GM12891 (cell line): ENCODE data around the gene CDX2.

Source experiments
- DNase-seq: peaks from one replicate; pipeline ENCODE4 v3.0.0; 2011; ENCODE audit warnings: low spot score; ENCODE audit not compliant: insufficient read length
- FAIRE-seq: peaks from 2 replicates; lab custom pipeline; 2011; peaks lifted over from hg19 to GRCh38; lab: Jason Lieb, UNC
- PAX5 ChIP-seq: IDR thresholded peaks from 2 replicates; pipeline ENCODE4 v1.6.1; 2011; ENCODE audit warnings: low read length, moderate library complexity, mild to moderate bottlenecking; ENCODE audit not compliant: insufficient read depth, severe bottlenecking
- POLR2A ChIP-seq: IDR thresholded peaks from 2 replicates; pipeline ENCODE4 v1.6.1; 2011; ENCODE audit warnings: low read depth, low read length, control low read depth
- POLR2AphosphoS5 ChIP-seq: IDR thresholded peaks from 2 replicates; pipeline ENCODE4 v1.6.1; 2011; ENCODE audit warnings: low read depth, low read length, control low read depth
- POU2F2 ChIP-seq: IDR thresholded peaks from 2 replicates; pipeline ENCODE4 v1.6.1; 2011; ENCODE audit warnings: low read depth, mild to moderate bottlenecking, control low read depth, low read length, moderate library complexity
- SPI1 ChIP-seq: IDR thresholded peaks from 2 replicates; pipeline ENCODE4 v1.6.1; 2011; ENCODE audit warnings: low read depth, low read length, control low read depth
- TAF1 ChIP-seq: IDR thresholded peaks from 2 replicates; pipeline ENCODE4 v1.6.1; 2011; ENCODE audit warnings: low read depth, low read length, control low read depth

The CDX2 gene

DNA sequence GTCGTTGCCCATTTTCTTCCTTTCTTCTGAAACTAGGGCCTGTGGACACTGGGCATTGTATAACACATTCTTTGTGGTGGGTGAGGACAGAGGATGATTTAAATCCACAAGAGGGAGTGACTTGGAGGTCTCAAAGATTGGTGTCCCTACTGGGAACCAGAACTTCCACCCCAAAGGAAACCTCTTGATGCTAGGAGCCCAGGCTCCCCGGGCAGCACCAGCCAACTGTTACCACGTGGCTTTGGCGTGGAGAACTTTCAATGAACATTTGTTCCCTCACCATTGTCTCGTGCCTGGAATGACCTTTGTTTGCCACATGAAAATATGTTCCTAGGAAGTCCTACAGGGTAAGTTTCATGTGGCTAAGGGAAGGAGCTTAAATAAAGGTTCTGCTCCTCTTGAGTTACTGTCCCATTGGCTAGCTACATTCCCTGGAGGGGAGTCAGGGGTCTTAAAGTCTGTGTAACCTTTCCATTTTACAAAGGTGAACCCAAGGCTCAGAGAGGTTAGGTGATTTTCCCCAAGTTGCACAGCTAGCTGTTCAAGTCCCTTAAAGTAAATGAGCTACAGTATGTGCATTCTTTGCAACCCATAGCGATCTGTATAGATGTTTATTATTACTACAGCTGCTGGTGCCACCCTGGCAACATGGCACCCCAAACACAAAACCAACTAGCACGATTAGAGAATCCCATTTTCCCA lies 5.0 kb upstream of the CDX2 start:
- TF ChIP-seq SPI1 (no peak), POLR2AphosphoS5 (no peak), POU2F2 (no peak), PAX5 (no peak), POLR2A (no peak)
- DNase-seq (no peak), FAIRE-seq (no peak)

DNA sequence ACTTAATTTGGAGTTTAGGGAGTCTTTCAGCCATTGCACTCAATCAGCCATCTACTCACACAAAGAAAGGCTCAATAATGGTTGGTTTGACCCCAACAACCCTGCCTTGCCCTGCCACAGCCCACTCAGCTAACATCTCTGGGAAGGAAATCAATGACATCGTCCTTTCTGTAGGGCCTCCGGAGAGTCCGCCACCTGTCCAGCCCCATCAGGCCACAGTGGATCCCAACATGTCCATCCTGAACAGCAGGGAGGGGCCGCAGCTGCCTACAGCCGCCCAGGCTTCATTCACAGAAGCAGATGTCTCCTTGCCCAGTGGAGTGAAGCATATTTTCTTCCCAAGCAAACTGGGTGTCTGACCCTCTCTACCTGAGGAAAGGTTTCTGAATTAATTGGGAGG lies 4.2 kb upstream of the CDX2 start:
- no peak for DNase-seq
- FAIRE-seq = no peak
- TF ChIP-seq PAX5 = no peak
- TF ChIP-seq TAF1 = no peak
- no peak for TF ChIP-seq SPI1
- no peak for TF ChIP-seq POU2F2
- TF ChIP-seq POLR2AphosphoS5 = no peak
- TF ChIP-seq POLR2A = no peak

DNA sequence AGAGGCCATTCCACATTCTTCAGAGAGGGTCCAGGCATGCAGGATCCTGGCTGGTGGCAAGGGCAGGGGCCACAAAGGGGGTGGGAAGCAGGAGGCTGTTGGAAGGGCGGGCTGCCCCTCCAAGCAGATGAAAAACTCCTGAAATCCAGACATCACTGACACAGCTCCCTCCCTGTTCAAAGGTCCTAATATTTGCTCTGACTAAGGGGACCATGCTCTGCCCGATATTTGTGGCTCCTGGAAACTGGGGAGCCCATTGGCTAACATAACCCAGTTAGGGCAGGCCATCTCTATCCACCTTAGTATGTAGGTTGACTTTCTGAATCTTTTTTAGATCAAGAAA lies 3.3 kb upstream of the CDX2 start:
- FAIRE-seq (no peak), DNase-seq (no peak)
- no peak for TF ChIP-seq POU2F2
- TF ChIP-seq POLR2A = no peak
- no peak for TF ChIP-seq POLR2AphosphoS5
- no peak for TF ChIP-seq PAX5
- no peak for TF ChIP-seq TAF1
- TF ChIP-seq SPI1 = no peak

DNA sequence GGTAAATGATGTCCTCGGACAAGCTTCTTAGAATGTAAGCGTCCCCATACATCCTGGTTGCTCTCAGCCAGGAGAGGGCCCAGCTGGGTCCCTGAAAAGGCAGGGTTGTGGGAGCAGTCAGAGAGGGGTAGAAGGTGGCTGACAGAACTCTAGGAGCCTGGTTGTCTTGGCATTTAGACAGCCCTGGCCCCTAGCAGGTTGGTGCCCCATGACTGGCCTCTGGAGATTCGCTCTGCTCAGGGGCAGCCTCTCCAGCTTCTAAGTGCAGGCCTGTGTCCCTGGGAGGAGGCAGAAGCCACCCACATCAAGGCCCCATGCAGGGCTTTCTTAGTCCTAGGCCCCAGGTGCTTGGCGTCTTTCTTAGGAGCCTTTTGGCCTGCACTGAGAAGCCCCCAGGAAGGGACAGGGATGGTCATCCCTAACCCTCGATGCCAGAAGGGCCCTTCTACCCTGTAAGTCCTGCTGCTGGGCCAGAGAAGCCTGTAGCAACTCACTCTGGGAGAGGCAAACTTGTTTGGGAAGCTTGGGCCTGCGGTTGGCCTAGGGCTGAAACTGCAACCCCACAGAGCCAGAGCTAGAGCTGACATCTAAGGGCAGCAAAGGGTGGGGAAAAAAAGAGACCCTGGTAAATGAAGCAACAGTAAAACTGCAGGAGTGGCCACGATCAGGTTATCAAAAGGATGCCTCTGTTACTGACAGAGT lies 2.8 kb upstream of the CDX2 start:
- TF ChIP-seq POLR2AphosphoS5 = no peak
- no peak for TF ChIP-seq TAF1
- TF ChIP-seq POLR2A = no peak
- no peak for TF ChIP-seq PAX5
- no peak for TF ChIP-seq POU2F2
- TF ChIP-seq SPI1 = no peak
- DNase-seq (no peak), FAIRE-seq (no peak)

DNA sequence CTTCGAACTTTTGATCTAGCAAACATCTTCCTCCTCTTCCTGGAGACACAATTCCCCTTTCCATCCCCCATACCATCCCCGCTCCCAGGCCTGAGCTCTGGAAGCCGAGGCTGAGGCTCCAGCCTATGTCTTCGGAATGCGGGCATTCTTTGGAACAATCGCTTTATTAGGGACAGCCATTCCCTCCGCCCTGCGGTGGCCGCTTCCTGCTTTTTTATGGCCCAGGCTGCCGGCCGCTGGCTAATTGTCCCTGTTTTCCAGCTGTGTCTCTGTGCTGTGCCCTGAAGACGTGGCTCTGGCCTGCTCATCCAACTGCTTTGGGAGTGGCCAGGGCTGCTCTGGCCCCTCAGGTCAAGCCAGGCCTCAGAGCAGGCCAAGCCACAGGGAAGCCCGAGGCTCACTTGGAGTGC lies 2.1 kb upstream of the CDX2 start:
- TF ChIP-seq SPI1 (no peak), PAX5 (no peak), TAF1 (no peak), POLR2AphosphoS5 (no peak), POU2F2 (no peak), POLR2A (no peak)
- FAIRE-seq = no peak
- no peak for DNase-seq

GRCh38 chr13:27970382-27971235 lies 1.5 kb upstream of the CDX2 start:
- no peak for TF ChIP-seq POLR2AphosphoS5
- no peak for TF ChIP-seq TAF1
- TF ChIP-seq PAX5 = no peak
- TF ChIP-seq POU2F2 = no peak
- TF ChIP-seq POLR2A = no peak
- TF ChIP-seq SPI1 = no peak
- no peak for DNase-seq
- FAIRE-seq = no peak

GRCh38 chr13:27969866-27970229 lies 733 bp upstream of the CDX2 start:
- DNase-seq (no peak), FAIRE-seq (no peak)
- TF ChIP-seq TAF1 (no peak), SPI1 (no peak), PAX5 (no peak), POLR2A (no peak), POU2F2 (no peak), POLR2AphosphoS5 (no peak)

- FAIRE-seq = no peak
- DNase-seq = no peak
- TF ChIP-seq POLR2A (no peak), POU2F2 (no peak), POLR2AphosphoS5 (no peak), TAF1 (no peak), SPI1 (no peak)
These were observed 616 bp downstream of the CDX2 start for GRCh38 chr13:27968316-27969081.
